Left ventricle myocardium inferior (tissue), 1 donor: Measurements from ENCODE around the gene BRI3. TPM values are rescaled to one million over a fixed set of nuclear protein-coding genes. Genes with fewer than 3 reads are reported as not detected.

Source experiments
- DNase-seq: peaks from one replicate; pipeline ENCODE4 v3.0.0-alpha.2; 2020
- H3K27ac ChIP-seq: fragments of 200-600 bp; replicated peaks from 2 replicates; pipeline ENCODE4 v1.8.0; 2021
- H3K27me3 ChIP-seq: fragments of 200-600 bp; 2 replicates; pipeline ENCODE4 v1.8.0; 2021; ENCODE audit warnings: low read depth
- H3K36me3 ChIP-seq: fragments of 200-600 bp; 2 replicates; pipeline ENCODE4 v1.8.0; 2021
- H3K4me1 ChIP-seq: fragments of 200-600 bp; 2 replicates; pipeline ENCODE4 v1.8.0; 2021
- H3K4me3 ChIP-seq: fragments of 200-600 bp; 2 replicates; pipeline ENCODE4 v1.8.0; 2021; ENCODE audit warnings: mild to moderate bottlenecking, moderate library complexity
- H3K9me3 ChIP-seq: fragments of 200-600 bp; replicated peaks from 2 replicates; pipeline ENCODE4 v1.8.0; 2021
- CTCF ChIP-seq: fragments of 200-600 bp; IDR thresholded peaks from 2 replicates; pipeline ENCODE4 v1.8.0; 2021; ENCODE audit warnings: antibody characterized with exemption, mild to moderate bottlenecking, borderline replicate concordance
- intact Hi-C: fragments of 100-400 bp; cut with micrococcal nuclease; formaldehyde crosslinking; loops from one replicate; pipeline ENCODE4 v1.11.0; 2022
- total RNA-seq: library from RNA; stranded (reverse); fragmentation: NEBNext Ultra II Directional; extraction: Animal tissue kit (Norgen Biotek cat#: 25700); gene quantifications from one replicate; pipeline ENCODE4 v1.2.1, GENCODE V29; 2021
- donor health status: DM: no; HTN: yes; CAD: no; lungs with severe emphysema.

Gene BRI3
- total RNA-seq, 1 donor from 2014 or later: 201 TPM

- no peaks in the 10 kb centered on the region for H3K9me3 ChIP-seq
- DNase-seq: no peak
- TF ChIP-seq CTCF: no peak
- H3K27me3 ChIP-seq: no peaks in the 10 kb centered on the region
- H3K4me3 ChIP-seq: no peak overlapping the region
- H3K27ac ChIP-seq: no peak overlapping the region
- H3K36me3 ChIP-seq: peaks cover 69% of the 10 kb centered on the region
- intact Hi-C loops: no loop called here
- peaks cover 22% of the 10 kb centered on the region for H3K4me1 ChIP-seq
Observed at GRCh38 chr7:98241674-98242241, 39.7 kb upstream of the BRI3 start.

GRCh38 chr7:98242342-98242741 lies 39.1 kb upstream of the BRI3 start:
- no peak overlapping the region for H3K27ac ChIP-seq
- no peaks in the 10 kb centered on the region for H3K27me3 ChIP-seq
- TF ChIP-seq CTCF: no peak
- H3K9me3 ChIP-seq: no peaks in the 10 kb centered on the region
- intact Hi-C loops: no loop called here
- H3K36me3 ChIP-seq: peaks cover 66% of the 10 kb centered on the region
- DNase-seq: no peak
- peaks cover 26% of the 10 kb centered on the region for H3K4me1 ChIP-seq
- H3K4me3 ChIP-seq: no peak overlapping the region

GRCh38 chr7:98242934-98243333 lies 38.6 kb upstream of the BRI3 start:
- Histone ChIP-seq H3K4me3 (no peak overlapping the region), H3K9me3 (no peaks in the 10 kb centered on the region), H3K36me3 (peaks cover 61% of the 10 kb centered on the region), H3K4me1 (peaks cover 31% of the 10 kb centered on the region), H3K27ac (no peak overlapping the region), H3K27me3 (no peaks in the 10 kb centered on the region)
- no peak for DNase-seq
- TF ChIP-seq CTCF: no peak
- intact Hi-C loops: no loop called here

- no peak overlapping the region for H3K27ac ChIP-seq
- H3K9me3 ChIP-seq: no peaks in the 10 kb centered on the region
- peaks cover 41% of the 10 kb centered on the region for H3K36me3 ChIP-seq
- no peak for TF ChIP-seq CTCF
- DNase-seq: no peak
- H3K4me1 ChIP-seq: peaks cover 51% of the 10 kb centered on the region
- intact Hi-C loops: no loop called here
- H3K4me3 ChIP-seq: no peak overlapping the region
- H3K27me3 ChIP-seq: no peaks in the 10 kb centered on the region
Observed at GRCh38 chr7:98244871-98245270, 36.6 kb upstream of the BRI3 start.

- Histone ChIP-seq H3K4me1 (peaks cover 81% of the 10 kb centered on the region), H3K27ac (peak overlapping the region; percentile 91), H3K9me3 (no peaks in the 10 kb centered on the region), H3K27me3 (no peaks in the 10 kb centered on the region), H3K4me3 (no peak overlapping the region), H3K36me3 (peaks cover 21% of the 10 kb centered on the region)
- TF ChIP-seq CTCF: no peak
- intact Hi-C loops: no loop called here
- DNase-seq: no peak
Observed at GRCh38 chr7:98248156-98248555, 33.3 kb upstream of the BRI3 start.
